ENCODE data around the gene BCKDHB.
"Not testable (repeated sequence)": the region's sequence is repeated elsewhere in the genome, so short reads cannot be mapped to it uniquely, and the experiment has no call there.

DNA sequence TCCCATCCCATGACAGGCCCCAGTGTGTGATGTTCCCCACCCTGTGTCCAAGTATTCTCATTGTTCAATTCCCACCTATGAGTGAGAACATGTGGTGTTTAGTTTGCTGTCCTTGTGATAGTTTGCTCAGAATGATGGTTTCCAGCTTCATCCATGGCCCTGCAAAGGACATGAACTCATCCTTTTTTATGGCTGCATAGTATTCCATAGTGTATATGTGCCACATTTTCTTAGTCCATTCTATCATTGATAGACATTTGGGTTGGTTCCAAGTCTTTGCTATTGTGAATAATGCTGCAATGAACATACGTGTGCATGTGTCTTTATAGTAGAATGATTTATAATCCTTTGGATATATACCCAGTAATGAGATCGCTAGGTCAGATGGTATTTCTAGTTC is 132.3 kb downstream of the BCKDHB start:
- not testable (repeated sequence) for TF ChIP-seq POLR2A (IDR thresholded peaks at IDR 0.05)
- TF ChIP-seq, protein P1, sequence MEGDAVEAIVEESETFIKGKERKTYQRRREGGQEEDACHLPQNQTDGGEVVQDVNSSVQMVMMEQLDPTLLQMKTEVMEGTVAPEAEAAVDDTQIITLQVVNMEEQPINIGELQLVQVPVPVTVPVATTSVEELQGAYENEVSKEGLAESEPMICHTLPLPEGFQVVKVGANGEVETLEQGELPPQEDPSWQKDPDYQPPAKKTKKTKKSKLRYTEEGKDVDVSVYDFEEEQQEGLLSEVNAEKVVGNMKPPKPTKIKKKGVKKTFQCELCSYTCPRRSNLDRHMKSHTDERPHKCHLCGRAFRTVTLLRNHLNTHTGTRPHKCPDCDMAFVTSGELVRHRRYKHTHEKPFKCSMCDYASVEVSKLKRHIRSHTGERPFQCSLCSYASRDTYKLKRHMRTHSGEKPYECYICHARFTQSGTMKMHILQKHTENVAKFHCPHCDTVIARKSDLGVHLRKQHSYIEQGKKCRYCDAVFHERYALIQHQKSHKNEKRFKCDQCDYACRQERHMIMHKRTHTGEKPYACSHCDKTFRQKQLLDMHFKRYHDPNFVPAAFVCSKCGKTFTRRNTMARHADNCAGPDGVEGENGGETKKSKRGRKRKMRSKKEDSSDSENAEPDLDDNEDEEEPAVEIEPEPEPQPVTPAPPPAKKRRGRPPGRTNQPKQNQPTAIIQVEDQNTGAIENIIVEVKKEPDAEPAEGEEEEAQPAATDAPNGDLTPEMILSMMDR (IDR thresholded peaks at IDR 0.05) = not testable (repeated sequence)
